Hepatocyte (in vitro differentiated cells): Measurements from ENCODE around the gene OR5F1. TPM values are rescaled to one million over a fixed set of nuclear protein-coding genes. Genes with fewer than 3 reads are reported as not detected.

Experiments
- DNase-seq: peaks from one replicate; pipeline ENCODE4 v3.0.0-alpha.2; 2016; ENCODE audit warnings: low spot score
- H2AFZ ChIP-seq: fragments of 200-600 bp; sonication (generic); 2 replicates; pipeline ENCODE4 v1.6.0; 2016; ENCODE audit warnings: antibody characterized with exemption, mild to moderate bottlenecking
- H3K27ac ChIP-seq: fragments of 200-600 bp; sonication (generic); 2 replicates; pipeline ENCODE4 v1.5.1; 2016; ENCODE audit warnings: mild to moderate bottlenecking
- H3K27me3 ChIP-seq: fragments of 200-600 bp; sonication (generic); 2 replicates; pipeline ENCODE4 v1.6.1; 2016
- H3K36me3 ChIP-seq: fragments of 200-600 bp; sonication (generic); replicated peaks from 2 replicates; pipeline ENCODE4 v1.5.1; 2016; ENCODE audit warnings: low read depth; ENCODE audit not compliant: insufficient read depth
- H3K4me1 ChIP-seq: fragments of 200-600 bp; sonication (generic); 2 replicates; pipeline ENCODE4 v1.5.1; 2016; ENCODE audit warnings: mild to moderate bottlenecking, moderate library complexity; ENCODE audit not compliant: insufficient read depth
- H3K4me2 ChIP-seq: fragments of 200-600 bp; sonication (generic); 2 replicates; pipeline ENCODE4 v1.6.0; 2016
- H3K4me3 ChIP-seq: fragments of 200-600 bp; sonication (generic); 2 replicates; pipeline ENCODE4 v1.5.1; 2016; ENCODE audit warnings: mild to moderate bottlenecking
- H3K79me2 ChIP-seq: fragments of 200-600 bp; sonication (generic); 2 replicates; pipeline ENCODE4 v1.6.0; 2017; ENCODE audit warnings: mild to moderate bottlenecking
- H3K9me2 ChIP-seq: fragments of 200-600 bp; sonication (generic); replicated peaks from 2 replicates; pipeline ENCODE4 v1.6.0; 2017; ENCODE audit warnings: mild to moderate bottlenecking; ENCODE audit not compliant: insufficient read depth
- H3K9me3 ChIP-seq: fragments of 200-600 bp; sonication (generic); 2 replicates; pipeline ENCODE4 v1.5.1; 2016; ENCODE audit warnings: low read depth, mild to moderate bottlenecking
- H4K20me1 ChIP-seq: fragments of 200-600 bp; sonication (generic); 2 replicates; pipeline ENCODE4 v1.6.0; 2016; ENCODE audit warnings: mild to moderate bottlenecking; ENCODE audit not compliant: insufficient read depth, poor library complexity, severe bottlenecking
- EZH2 ChIP-seq: fragments of 200-600 bp; sonication (generic); IDR thresholded peaks from 2 replicates; pipeline ENCODE4 v1.6.1; 2016; ENCODE audit warnings: antibody characterized with exemption, mild to moderate bottlenecking, borderline replicate concordance
- EZH2phosphoT487 ChIP-seq: fragments of 200-600 bp; sonication (generic); IDR thresholded peaks from one replicate; pipeline ENCODE4 v1.6.1; 2018; ENCODE audit warnings: antibody characterized with exemption, mild to moderate bottlenecking, low read depth, moderate library complexity; ENCODE audit not compliant: unreplicated experiment, severe bottlenecking
- WGBS: methylation state at CpG from one replicate; pipeline ENCODE4 v1.1.6; 2016; ENCODE audit warnings: low lambda C conversion rate; ENCODE audit errors: missing lambda C conversion rate; 5-methylcytosine and 5-hydroxymethylcytosine counted together
- polyA plus RNA-seq: library from polyadenylated mRNA; unstranded; fragments of >200 nt; fragmentation: Nextera tagmentation; extraction: Ambion mirVana; gene quantifications from 2 replicates; pipeline ENCODE4 v1.2.1, GENCODE V29; 2016
- total RNA-seq: library from RNA; depleted of rRNA; stranded (reverse); fragments of >200 nt; gene quantifications from 2 replicates; pipeline ENCODE4 v1.2.3, GENCODE V29; 2014
- TF ChIP-seq, protein P1 (sequence below): fragments of 200-600 bp; sonication (generic); IDR thresholded peaks from 2 replicates; pipeline ENCODE4 v1.5.1; 2016; ENCODE audit warnings: antibody characterized with exemption, mild to moderate bottlenecking; ENCODE audit not compliant: poor library complexity

Gene OR5F1
- total and polyA plus RNA-seq, 2 experiments from 2014 or later = not detected

DNA sequence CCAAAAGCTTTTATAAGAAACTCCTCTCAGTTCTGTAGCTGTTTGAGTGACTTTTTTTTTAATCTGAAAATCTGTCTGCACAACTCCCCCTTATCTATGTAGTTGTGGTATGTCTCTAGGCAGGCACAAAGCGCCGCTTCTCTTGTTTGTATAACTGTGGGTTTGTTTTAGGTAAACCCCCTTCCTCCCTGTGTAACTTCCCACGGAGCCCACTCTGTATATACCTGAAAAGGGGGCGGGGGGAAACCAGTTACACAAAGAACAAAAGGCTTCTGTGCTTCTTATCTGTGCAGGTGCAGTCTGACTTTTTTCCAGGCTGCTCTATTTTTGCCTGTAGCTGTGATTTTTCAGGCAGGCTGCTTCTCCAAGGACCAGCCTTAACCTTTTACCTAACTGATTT is 37.9 kb downstream of the OR5F1 start:
- no peak for TF ChIP-seq EZH2
- TF ChIP-seq, protein P1, sequence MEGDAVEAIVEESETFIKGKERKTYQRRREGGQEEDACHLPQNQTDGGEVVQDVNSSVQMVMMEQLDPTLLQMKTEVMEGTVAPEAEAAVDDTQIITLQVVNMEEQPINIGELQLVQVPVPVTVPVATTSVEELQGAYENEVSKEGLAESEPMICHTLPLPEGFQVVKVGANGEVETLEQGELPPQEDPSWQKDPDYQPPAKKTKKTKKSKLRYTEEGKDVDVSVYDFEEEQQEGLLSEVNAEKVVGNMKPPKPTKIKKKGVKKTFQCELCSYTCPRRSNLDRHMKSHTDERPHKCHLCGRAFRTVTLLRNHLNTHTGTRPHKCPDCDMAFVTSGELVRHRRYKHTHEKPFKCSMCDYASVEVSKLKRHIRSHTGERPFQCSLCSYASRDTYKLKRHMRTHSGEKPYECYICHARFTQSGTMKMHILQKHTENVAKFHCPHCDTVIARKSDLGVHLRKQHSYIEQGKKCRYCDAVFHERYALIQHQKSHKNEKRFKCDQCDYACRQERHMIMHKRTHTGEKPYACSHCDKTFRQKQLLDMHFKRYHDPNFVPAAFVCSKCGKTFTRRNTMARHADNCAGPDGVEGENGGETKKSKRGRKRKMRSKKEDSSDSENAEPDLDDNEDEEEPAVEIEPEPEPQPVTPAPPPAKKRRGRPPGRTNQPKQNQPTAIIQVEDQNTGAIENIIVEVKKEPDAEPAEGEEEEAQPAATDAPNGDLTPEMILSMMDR = no peak
- no peak for TF ChIP-seq EZH2phosphoT487
- Histone ChIP-seq H3K9me2 (no peaks in the 10 kb centered on the region), H3K9me3 (no peaks in the 10 kb centered on the region), H3K79me2 (no peaks in the 10 kb centered on the region), H4K20me1 (no peaks in the 10 kb centered on the region), H3K27me3 (no peaks in the 10 kb centered on the region), H3K36me3 (no peaks in the 10 kb centered on the region), H2AFZ (peak overlapping the region; percentile 19), H3K4me3 (no peak overlapping the region), H3K4me2 (peak overlapping the region; percentile 65), H3K4me1 (no peaks in the 10 kb centered on the region), H3K27ac (peak overlapping the region; percentile 37)
- 54% methylated on average over 4 of the region's 4 CpGs for WGBS
- peak; percentile 29 for DNase-seq

DNA sequence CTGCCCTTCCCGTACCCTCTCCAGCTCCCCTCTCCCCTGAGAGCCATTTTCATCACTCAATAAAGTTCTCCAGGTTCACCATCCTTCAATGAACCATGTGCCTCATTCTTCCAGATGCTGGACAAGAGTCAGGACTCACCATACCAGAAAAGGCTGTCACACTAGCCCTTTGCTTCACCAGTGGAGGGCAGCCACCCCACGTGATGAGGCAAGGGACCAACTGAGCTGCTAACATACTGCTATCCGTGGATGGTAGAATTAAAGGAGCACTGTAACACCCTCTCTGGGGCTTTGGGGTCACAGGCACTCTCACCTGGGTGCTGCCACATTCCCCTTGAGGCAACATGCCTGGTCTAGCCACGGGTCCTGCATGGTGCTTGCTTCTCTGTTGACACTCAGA is 45.1 kb downstream of the OR5F1 start:
- Histone ChIP-seq H3K27ac (no peak overlapping the region), H3K9me2 (no peaks in the 10 kb centered on the region), H4K20me1 (no peaks in the 10 kb centered on the region), H3K4me2 (no peak overlapping the region), H3K9me3 (no peaks in the 10 kb centered on the region), H3K79me2 (no peaks in the 10 kb centered on the region), H3K27me3 (no peaks in the 10 kb centered on the region), H3K4me1 (no peaks in the 10 kb centered on the region), H2AFZ (no peak overlapping the region), H3K4me3 (no peak overlapping the region), H3K36me3 (no peaks in the 10 kb centered on the region)
- 73% methylated on average over 4 of the region's 4 CpGs for WGBS
- no peak for TF ChIP-seq EZH2
- no peak for TF ChIP-seq EZH2phosphoT487
- TF ChIP-seq, protein P1 = no peak
- DNase-seq = no peak

Other genes starting within 250 kb of the OR5F1 start
- not detected in 2 replicates for gene OR5D13, start 221.2 kb downstream of the OR5F1 start, total RNA-seq
- gene OR5D13, start 221.2 kb downstream of the OR5F1 start, polyA plus RNA-seq = not detected in 2 replicates
- gene OR5D14, start 199.1 kb downstream of the OR5F1 start, total RNA-seq = not detected in 2 replicates
- gene OR5D14, start 199.1 kb downstream of the OR5F1 start, polyA plus RNA-seq = not detected in 2 replicates
- gene OR5L1, start 183.3 kb downstream of the OR5F1 start, total RNA-seq = not detected in 2 replicates
- gene OR5L1, start 183.3 kb downstream of the OR5F1 start, polyA plus RNA-seq = not detected in 2 replicates
- gene OR5D18, start 175.0 kb downstream of the OR5F1 start, total RNA-seq = not detected in 2 replicates
- gene OR5D18, start 175.0 kb downstream of the OR5F1 start, polyA plus RNA-seq = not detected in 2 replicates
- gene OR5L2, start 167.4 kb downstream of the OR5F1 start, total RNA-seq = not detected in 2 replicates
- not detected in 2 replicates for gene OR5L2, start 167.4 kb downstream of the OR5F1 start, polyA plus RNA-seq
- not detected in 2 replicates for gene OR5D16, start 155.9 kb downstream of the OR5F1 start, total RNA-seq
- gene OR5D16, start 155.9 kb downstream of the OR5F1 start, polyA plus RNA-seq = not detected in 2 replicates
- gene TRIM51, start 111.3 kb downstream of the OR5F1 start, total RNA-seq = not detected in 2 replicates
- gene TRIM51, start 111.3 kb downstream of the OR5F1 start, polyA plus RNA-seq = not detected in 2 replicates
- not detected in 2 replicates for gene OR5W2, start 80.0 kb downstream of the OR5F1 start, total RNA-seq
- gene OR5W2, start 80.0 kb downstream of the OR5F1 start, polyA plus RNA-seq = not detected in 2 replicates
- gene OR5I1, start 58.2 kb downstream of the OR5F1 start, total RNA-seq = not detected in 2 replicates
- gene OR5I1, start 58.2 kb downstream of the OR5F1 start, polyA plus RNA-seq = not detected in 2 replicates
- not detected in 2 replicates for gene OR10AG1, start 24.7 kb downstream of the OR5F1 start, total RNA-seq
- not detected in 2 replicates for gene OR10AG1, start 24.7 kb downstream of the OR5F1 start, polyA plus RNA-seq
- not detected in 2 replicates for gene OR5AS1, start 33.0 kb upstream of the OR5F1 start, total RNA-seq
- gene OR5AS1, start 33.0 kb upstream of the OR5F1 start, polyA plus RNA-seq = not detected in 2 replicates
- gene OR8I2, start 98.7 kb upstream of the OR5F1 start, total RNA-seq = not detected in 2 replicates
- not detected in 2 replicates for gene OR8I2, start 98.7 kb upstream of the OR5F1 start, polyA plus RNA-seq
- not detected in 2 replicates for gene OR8H2, start 109.1 kb upstream of the OR5F1 start, total RNA-seq
- gene OR8H2, start 109.1 kb upstream of the OR5F1 start, polyA plus RNA-seq = not detected in 2 replicates
- not detected in 2 replicates for gene OR8H3, start 127.7 kb upstream of the OR5F1 start, total RNA-seq
- not detected in 2 replicates for gene OR8H3, start 127.7 kb upstream of the OR5F1 start, polyA plus RNA-seq
- not detected in 2 replicates for gene OR8J3, start 145.6 kb upstream of the OR5F1 start, total RNA-seq
- gene OR8J3, start 145.6 kb upstream of the OR5F1 start, polyA plus RNA-seq = not detected in 2 replicates
- not detected in 2 replicates for gene OR8K5, start 165.7 kb upstream of the OR5F1 start, total RNA-seq
- not detected in 2 replicates for gene OR8K5, start 165.7 kb upstream of the OR5F1 start, polyA plus RNA-seq
- gene OR5J2, start 182.0 kb upstream of the OR5F1 start, total RNA-seq = not detected in 2 replicates
- not detected in 2 replicates for gene OR5J2, start 182.0 kb upstream of the OR5F1 start, polyA plus RNA-seq
- gene OR5T2, start 239.6 kb upstream of the OR5F1 start, total RNA-seq = not detected in 2 replicates
- not detected in 2 replicates for gene OR5T2, start 239.6 kb upstream of the OR5F1 start, polyA plus RNA-seq